GM12874 (cell line): ENCODE results near the gene GNAL.

Source experiments
- CTCF ChIP-seq: IDR thresholded peaks from 2 replicates; pipeline ENCODE4 v1.5.1; 2011; ENCODE audit warnings: low read depth, mild to moderate bottlenecking, control low read depth, low read length, moderate library complexity; ENCODE audit not compliant: insufficient read depth

Gene GNAL

GRCh38 chr18:11872479-11873136, 183.5 kb downstream of the GNAL start:
- TF ChIP-seq CTCF = peak; percentile 35; the same call in 1 of the 2 replicates

GRCh38 chr18:11873670-11874340, 184.7 kb downstream of the GNAL start:
- TF ChIP-seq CTCF = no peak

DNA sequence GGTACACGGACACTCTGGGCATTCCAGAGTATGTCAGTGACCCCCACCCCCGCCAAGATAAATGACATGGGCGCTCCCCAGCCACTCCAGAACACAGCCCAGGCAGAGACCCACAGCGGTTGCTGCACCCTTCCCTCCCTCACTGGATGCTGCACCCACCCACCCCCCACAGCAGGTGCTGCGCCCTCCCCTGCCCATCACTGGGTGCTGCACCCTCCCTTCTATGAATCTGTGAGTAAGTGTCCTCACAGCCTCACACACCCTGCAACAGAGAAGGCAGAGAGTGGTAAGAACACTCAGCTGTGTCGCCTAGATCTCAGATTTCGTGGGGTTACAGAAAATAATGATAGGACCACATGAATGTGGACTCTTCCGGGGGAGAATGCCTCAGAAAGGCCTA, 185.6 kb downstream of the GNAL start:
- TF ChIP-seq CTCF = 0 out of 2 replicates have a peak, but pooled peaks have one; percentile 4

- TF ChIP-seq CTCF = no peak
Observed at GRCh38 chr18:11877497-11878135, 188.6 kb downstream of the GNAL start.

- TF ChIP-seq CTCF = no peak
Observed at GRCh38 chr18:11880586-11881304, 191.7 kb downstream of the GNAL start.

DNA sequence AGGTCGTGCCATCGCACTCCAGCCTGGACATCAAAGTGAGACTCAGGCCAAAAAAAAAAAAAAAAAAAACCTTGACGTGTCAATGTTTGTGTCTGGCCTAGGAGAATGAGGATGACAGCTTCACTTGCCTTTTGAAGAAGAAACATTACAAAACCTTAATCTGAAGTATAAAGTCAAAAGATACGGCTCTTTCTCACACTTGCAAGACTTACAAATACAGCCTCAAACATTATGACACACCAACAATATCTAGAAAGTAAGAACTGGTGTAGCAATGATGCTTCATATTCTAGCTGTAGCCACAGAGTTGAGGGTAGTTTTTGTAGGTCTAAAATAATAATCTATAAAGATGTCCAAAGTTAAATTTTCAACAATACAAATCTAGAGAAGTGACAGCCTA, 193.6 kb downstream of the GNAL start:
- no peak for TF ChIP-seq CTCF

DNA sequence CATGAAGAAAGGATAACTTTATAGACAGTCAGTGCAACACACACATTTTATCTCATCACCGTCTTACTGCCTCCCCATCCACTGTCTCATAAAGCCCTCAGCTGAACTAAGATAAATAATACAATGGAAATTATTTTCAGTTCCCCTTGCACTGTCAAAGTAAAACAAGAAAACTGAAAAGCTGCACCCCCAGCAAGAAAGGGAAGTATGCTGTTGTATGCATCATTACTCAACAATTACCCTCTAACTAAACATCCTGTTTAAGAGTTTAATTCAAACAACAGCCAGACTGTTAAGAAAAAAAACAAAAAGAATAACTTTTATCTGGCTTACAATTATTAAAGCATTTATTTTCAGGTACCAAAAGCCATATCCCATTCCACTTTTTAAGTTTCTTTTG, 194.1 kb downstream of the GNAL start:
- TF ChIP-seq CTCF = no peak
